ENCODE data around the gene INPP4B. TPM values are rescaled to one million over a fixed set of nuclear protein-coding genes. Genes with fewer than 3 reads are reported as not detected.

The INPP4B gene
- total and polyA plus RNA-seq, 2 experiments from 2014 or later = 4.6 to 5.5 TPM

DNA sequence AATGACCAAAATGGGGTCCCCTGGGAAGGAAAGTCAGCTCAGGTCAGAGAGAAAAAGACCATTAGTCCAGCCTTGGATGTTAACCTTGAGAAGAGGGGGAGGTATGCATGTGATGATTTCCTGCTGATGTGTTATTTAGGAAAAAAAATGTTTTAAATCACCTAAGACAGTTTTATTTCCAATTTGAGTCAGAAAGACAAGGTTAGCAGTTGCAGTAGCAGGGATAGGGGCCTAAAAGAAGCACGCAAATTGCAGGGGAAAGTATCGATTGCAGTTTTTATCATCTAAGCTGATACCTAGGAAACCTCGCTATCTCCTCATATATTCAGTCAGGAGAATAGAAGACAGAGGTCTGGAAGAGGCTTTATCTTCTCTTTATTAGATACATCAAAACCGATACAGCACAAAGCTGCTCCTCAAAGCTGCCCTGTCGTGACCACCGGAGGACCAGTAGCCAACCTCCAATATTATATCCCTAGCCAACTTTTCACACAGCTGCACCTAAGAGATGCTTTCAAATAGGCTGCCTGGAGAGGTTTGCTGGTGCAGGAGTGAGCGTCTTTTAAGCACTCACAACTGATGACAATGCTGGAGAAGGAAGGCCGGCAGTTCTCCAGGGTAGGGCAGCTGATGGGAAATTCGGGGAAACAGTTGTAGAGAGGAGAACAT lies 289.4 kb downstream of the INPP4B start:
- Histone ChIP-seq H3K9me3 (ENCODE audit: low read depth) (no peaks in the 10 kb centered on the region), H3K36me3 (no peaks in the 10 kb centered on the region), H3K4me1 (ENCODE audit: low read depth) (peaks cover 6% of the 10 kb centered on the region), H3K4me3 (no peak overlapping the region), H3K27ac (no peak overlapping the region), H3K27me3 (no peaks in the 10 kb centered on the region)
- no peak for TF ChIP-seq CTCF (IDR thresholded peaks at IDR 0.05; ENCODE audit: low read depth, low read length)
- no peak for DNase-seq (ENCODE audit: low read depth in 1 of 2, low spot score in 1 of 2)

GRCh38 chr4:142556048-142556447 lies 290.1 kb downstream of the INPP4B start:
- no peak for TF ChIP-seq CTCF (IDR thresholded peaks at IDR 0.05; ENCODE audit: low read depth, low read length)
- Histone ChIP-seq H3K36me3 (no peaks in the 10 kb centered on the region), H3K27me3 (no peaks in the 10 kb centered on the region), H3K27ac (no peak overlapping the region), H3K4me3 (no peak overlapping the region), H3K9me3 (ENCODE audit: low read depth) (no peaks in the 10 kb centered on the region), H3K4me1 (ENCODE audit: low read depth) (peaks cover 6% of the 10 kb centered on the region)
- DNase-seq (ENCODE audit: low read depth in 1 of 2, low spot score in 1 of 2) = no peak

GRCh38 chr4:142554412-142554811 lies 291.7 kb downstream of the INPP4B start:
- no peaks in the 10 kb centered on the region for H3K9me3 ChIP-seq (ENCODE audit: low read depth)
- H3K27me3 ChIP-seq = no peaks in the 10 kb centered on the region
- H3K4me1 ChIP-seq (ENCODE audit: low read depth) = peaks cover 15% of the 10 kb centered on the region
- TF ChIP-seq CTCF (IDR thresholded peaks at IDR 0.05; ENCODE audit: low read depth, low read length) = no peak
- no peak overlapping the region for H3K27ac ChIP-seq
- H3K36me3 ChIP-seq = no peaks in the 10 kb centered on the region
- no peak for DNase-seq (ENCODE audit: low read depth in 1 of 2, low spot score in 1 of 2)
- no peak overlapping the region for H3K4me3 ChIP-seq

DNA sequence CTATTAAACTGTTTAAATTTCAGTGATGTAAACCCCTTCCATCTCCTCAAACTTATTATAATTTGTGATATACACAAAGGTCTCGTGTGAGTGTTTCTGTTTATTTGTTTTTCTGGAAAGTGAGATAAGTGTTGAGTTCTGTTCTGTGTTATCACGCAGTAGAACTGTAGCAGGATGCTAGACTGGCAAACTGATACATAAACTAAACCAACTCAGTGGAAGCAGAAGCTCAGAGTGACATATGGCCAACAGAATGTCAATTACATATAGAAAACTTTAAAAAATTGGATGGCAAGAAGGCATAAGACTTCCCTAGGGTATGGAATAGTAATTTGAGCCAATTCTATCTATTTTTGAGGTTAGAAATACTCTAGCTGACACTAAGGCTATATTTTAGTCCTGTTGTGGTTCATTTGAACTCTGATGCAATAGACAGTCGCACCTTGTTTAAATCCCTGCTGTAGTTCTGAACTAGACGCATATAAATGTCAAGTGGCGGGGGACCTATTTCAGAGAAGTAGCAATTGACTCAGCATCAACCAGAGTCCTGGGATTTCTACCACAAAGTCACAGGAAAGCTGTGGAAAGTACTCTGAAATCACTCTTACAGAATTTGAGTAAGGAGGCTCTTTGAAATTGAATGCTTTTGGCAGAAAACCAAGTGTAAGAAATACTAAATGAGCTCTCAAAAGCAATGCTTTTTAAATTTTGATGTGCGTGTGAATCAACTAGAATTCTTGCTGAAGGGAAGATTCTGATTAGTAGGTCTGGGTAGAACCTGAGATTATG lies 294.4 kb downstream of the INPP4B start:
- Histone ChIP-seq H3K4me3 (no peak overlapping the region), H3K27ac (no peak overlapping the region), H3K27me3 (no peaks in the 10 kb centered on the region)

DNA sequence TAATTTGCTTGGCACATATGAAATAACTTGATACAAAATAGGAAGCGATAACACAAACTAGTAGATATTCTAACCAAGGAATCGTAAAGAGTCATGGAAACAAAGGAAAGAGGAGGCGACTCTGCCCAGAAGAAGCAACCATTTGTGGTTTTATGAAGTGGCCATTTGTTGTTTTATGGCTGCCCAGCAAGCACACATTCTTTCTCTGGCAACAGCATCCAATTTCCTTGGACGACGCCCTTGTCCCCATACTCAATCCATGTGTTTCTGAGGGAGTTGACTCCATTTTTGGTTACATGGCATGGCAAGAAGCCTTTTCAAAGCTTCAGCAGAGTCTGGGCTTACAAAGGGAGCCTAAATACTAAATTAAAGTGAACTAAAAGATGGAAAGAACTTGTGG lies 295.1 kb downstream of the INPP4B start:
- no peak for TF ChIP-seq CTCF (IDR thresholded peaks at IDR 0.05; ENCODE audit: low read depth, low read length)
- Histone ChIP-seq H3K9me3 (ENCODE audit: low read depth) (no peaks in the 10 kb centered on the region), H3K4me1 (ENCODE audit: low read depth) (peaks cover 12% of the 10 kb centered on the region), H3K27me3 (no peaks in the 10 kb centered on the region), H3K4me3 (no peak overlapping the region), H3K27ac (no peak overlapping the region), H3K36me3 (no peaks in the 10 kb centered on the region)
- no peak for DNase-seq (ENCODE audit: low read depth in 1 of 2, low spot score in 1 of 2)

More for the DNA sequence above, 294.4 kb downstream of the INPP4B start:
- DNase-seq (ENCODE audit: low read depth in 1 of 2, low spot score in 1 of 2) = no peak
- Histone ChIP-seq H3K9me3 (ENCODE audit: low read depth) (no peaks in the 10 kb centered on the region), H3K36me3 (no peaks in the 10 kb centered on the region), H3K4me1 (ENCODE audit: low read depth) (peaks cover 12% of the 10 kb centered on the region)
- TF ChIP-seq CTCF (IDR thresholded peaks at IDR 0.05; ENCODE audit: low read depth, low read length) = no peak
